GM12873 (cell line): ENCODE data around the gene EPAS1.

ENCODE experiments used
- CTCF ChIP-seq: IDR thresholded peaks from 2 replicates; pipeline ENCODE4 v1.5.1; 2012; ENCODE audit warnings: low read depth, mild to moderate bottlenecking, moderate library complexity, low read length, control low read depth; ENCODE audit not compliant: insufficient read depth; ENCODE audit errors: missing control alignments

Gene EPAS1

GRCh38 chr2:46303233-46303632 lies 6.0 kb downstream of the EPAS1 start:
- TF ChIP-seq CTCF, result no peak

GRCh38 chr2:46303822-46304221 lies 6.6 kb downstream of the EPAS1 start:
- no peak for TF ChIP-seq CTCF

GRCh38 chr2:46304635-46305034 lies 7.4 kb downstream of the EPAS1 start:
- TF ChIP-seq CTCF, result no peak

GRCh38 chr2:46305187-46305586 lies 8.0 kb downstream of the EPAS1 start:
- TF ChIP-seq CTCF, result no peak

- no peak for TF ChIP-seq CTCF
Observed at GRCh38 chr2:46305767-46306166, 8.6 kb downstream of the EPAS1 start.

GRCh38 chr2:46306330-46306751 lies 9.1 kb downstream of the EPAS1 start:
- TF ChIP-seq CTCF, result no peak

GRCh38 chr2:46306988-46307655 lies 9.9 kb downstream of the EPAS1 start:
- TF ChIP-seq CTCF, result no peak
